Measurements from ENCODE around the gene SLC2A11.
"Not testable (repeated sequence)": the region's sequence is repeated elsewhere in the genome, so short reads cannot be mapped to it uniquely, and the experiment has no call there.

Gene SLC2A11

DNA sequence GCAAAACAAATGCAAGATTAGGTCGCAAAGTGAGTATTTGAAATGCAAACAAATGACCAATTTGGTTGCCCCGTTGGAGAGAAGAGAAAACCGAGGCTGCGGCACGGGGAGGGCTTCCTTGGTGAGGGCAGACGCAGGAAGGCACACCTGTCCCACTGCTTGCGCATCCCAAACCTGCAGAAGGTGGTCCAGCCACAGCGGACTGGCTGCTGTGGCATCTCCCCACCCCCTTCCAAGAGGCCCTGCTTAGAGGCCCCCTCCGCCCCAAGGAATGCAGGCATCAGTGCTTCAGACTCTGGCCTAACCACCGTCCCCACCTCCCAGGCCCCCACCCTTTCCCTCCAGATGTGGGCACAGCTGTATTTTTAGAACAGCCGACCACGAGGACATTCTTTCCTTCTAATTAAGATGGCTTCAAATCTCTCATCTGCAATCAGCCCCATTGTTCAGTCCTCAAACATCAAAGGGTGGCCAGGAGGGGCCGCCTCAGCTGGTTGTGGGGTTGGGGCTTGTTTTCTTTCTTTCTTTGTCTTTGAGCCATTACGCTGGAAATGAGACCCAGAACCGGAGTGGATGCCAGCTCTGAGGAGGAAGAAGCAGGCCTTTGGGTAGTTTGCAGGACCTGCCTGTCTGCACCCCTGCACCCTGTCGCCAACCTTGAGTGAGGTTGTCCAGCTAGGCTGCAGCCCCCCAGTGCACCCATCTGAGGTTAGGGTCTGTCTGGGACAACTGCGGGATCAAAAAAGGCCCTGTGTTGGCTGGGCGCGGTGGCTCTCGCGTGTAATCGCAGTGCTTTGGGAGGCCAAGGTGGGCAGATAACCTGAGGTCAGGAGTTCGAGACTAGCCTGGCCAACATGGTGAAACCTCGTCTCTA is 9.4 kb upstream of the SLC2A11 start:
- DNase-seq = no peak

DNA sequence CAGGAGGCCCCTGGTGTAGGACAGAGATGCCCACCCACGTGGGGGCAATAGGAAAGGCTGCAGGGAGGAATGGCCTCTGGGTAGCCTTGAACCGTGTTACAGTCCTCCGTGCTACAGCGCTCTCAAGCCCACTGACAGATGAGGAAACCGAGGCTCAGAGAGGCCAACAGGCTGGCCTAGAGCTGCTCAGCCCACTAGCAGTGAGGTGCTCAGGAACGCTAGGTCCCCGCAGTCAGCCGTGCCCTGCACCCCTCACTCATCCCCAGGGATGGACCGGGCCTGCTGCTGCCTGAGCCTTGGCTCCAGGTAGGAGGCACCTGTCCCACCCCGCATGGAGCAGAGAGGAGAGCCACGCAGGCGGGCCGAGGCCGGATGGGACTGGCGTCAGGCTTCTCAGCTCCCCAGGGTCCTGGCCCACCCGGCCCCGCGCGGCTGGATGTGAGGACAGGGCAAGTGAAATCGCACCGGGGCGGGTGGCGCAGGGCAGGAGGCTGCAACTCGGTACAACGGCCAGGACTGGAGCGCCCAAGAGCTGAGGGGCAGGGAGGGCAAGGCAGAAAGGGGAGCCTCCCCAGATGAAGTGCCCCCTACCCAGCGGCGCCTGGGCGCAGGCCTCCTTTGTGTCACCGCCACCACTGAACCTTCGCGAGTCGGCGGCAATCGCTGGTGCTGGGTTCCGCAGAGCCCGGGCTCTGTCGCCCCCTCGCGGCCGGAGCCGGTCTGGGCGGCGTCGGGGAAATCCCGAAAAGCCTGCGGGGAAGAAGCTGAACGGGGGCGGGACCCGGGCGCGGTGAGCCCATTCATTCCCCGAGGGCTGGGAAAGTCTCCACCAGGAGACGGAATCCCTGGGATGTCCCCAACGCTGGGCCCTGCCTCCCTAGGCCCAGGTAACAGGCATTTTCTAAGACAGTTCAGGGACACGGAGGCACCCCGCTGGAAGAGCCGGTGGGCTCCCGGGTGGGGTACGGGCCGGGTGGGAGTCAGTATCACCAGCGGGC is 8.4 kb upstream of the SLC2A11 start:
- DNase-seq = peak; percentile 48 to 54

- DNase-seq = no peak
Measured at GRCh38 chr22:23850136-23850611, 7.5 kb upstream of the SLC2A11 start.

DNA sequence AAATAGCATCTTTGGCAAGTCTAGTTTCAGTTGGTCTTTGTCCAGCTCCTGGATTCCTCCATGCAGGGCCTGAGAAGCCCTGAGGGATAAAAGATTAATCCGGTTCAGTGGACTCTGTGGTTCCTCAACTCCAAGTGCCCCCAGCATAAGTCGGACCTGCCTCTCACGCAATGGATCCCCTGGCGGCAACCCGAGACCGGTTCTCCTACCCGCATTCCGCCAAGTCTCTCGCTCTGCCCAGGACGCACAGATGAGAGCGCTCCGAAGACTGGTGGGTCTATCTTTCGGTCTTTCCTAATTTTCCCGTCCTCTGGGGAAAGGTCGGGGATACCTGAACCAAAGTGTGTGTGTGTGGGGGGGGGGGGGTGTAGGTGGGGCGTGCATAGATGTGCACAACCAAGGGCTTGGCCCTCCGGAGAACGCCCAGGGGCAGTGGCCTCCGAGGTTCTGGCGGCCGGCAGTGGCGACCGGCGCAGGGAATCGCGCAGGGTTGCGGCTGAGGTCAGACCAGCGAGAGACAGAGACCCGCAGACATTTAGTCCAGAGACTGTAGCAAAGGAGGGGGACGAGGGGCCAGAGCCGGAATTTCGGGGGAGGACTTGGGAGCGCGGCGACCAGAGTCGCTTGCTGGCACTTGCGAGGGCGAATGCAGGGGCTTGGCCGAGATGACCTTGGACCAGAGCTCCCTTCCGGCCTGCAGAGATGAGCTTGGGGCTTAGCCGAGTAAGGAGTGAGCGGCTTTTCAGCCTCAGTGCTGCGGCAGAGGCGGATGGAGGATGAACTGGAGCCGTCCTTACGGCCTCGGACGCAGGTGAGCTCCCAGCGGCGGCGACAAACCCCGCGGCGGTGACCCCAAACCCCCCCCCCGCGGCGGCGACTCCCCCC is 712 bp upstream of the SLC2A11 start:
- peak in 1 of 2 donors; percentile 53 for DNase-seq

DNA sequence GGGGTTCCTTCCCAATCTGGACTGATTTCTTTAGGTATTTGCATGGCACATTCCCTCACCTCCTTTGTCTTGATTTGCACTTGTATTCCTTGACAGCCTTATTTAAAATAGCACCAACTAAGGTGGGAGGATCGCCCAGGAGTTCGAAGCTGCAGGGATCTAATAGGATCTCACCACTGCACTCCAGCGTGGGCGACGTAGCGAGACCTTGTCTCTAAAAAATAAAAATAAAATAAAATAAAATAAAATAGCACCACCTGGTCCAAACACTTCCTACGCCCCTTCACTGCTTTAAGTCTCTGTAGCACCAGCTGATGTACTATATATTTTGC is 775 bp downstream of the SLC2A11 start:
- no peak for DNase-seq

DNA sequence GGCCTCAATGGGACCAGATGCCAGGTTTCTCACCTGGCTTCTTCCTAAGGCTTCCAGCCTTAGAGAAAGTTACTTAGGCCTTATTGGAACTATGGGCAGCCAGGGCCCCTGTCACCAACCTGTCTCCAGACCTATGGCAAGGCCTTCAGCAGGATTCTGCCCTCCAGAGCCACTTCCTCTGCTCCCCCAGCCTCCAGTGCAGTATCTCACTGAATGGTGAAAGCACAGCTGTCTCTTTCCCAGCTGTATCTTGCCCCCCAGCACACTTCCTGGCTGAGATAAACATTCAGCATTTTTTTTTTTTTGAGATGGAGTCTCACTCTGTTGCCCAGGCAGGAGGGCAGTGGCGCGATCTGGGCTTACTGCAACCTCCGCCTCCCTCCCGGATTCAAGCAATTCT is 1.5 kb downstream of the SLC2A11 start:
- no peak for DNase-seq

- not testable (repeated sequence) for DNase-seq
Measured at GRCh38 chr22:23860187-23860586, 2.5 kb downstream of the SLC2A11 start.

GRCh38 chr22:23862103-23862502 is 4.4 kb downstream of the SLC2A11 start:
- DNase-seq = peak in 1 of 2 donors; percentile 40

DNA sequence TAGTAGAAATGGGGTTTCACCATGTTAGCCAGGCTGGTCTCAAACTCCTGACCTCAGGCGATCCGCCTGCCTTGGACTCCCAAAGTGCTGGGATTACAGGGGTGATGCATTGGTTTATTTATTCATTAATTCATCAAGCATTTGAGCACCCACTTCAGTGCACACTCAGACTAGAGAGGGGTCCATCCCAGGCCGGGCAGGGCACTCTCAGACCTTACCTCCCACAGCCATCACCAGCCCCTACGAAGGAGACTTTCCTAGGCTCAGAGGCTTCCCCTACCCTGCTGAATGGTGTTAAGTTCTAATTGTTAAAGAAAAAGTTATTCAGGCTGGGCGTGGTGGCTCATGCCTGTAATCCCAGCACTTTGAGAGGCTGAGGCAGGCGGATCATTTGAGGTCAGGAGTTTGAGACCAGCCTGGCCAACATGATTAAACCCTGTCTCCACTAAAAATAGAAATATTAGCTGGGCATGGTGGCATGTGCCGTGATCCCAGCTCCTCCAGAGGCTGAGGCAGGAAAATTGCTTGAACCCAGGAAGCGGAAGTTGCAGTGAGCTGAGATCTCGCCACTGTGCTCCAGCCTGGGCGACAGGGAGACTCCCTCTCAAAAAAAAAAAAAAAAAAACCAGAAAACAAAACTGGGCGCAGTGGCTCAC is 7.0 kb downstream of the SLC2A11 start:
- not testable (repeated sequence) for DNase-seq

DNA sequence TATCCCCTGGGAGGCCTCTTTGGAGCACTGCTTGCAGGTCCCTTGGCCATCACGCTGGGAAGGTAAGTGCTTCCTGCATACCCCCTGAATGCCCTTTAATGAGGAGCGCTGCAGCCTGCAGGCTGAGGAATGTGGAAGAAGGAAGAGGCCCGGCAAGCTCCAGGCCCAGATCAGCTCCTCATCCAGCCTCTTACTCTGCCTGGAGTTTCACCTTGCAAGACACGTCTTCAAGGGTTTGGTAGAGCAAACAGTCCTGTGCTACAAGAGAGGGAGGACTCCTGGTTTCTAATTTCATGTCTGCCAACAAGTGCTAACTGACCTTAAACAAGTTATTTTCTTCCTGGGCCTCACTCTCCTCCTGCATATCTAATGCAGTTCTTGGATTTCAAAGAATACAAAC is 10.9 kb downstream of the SLC2A11 start:
- DNase-seq = no peak

DNA sequence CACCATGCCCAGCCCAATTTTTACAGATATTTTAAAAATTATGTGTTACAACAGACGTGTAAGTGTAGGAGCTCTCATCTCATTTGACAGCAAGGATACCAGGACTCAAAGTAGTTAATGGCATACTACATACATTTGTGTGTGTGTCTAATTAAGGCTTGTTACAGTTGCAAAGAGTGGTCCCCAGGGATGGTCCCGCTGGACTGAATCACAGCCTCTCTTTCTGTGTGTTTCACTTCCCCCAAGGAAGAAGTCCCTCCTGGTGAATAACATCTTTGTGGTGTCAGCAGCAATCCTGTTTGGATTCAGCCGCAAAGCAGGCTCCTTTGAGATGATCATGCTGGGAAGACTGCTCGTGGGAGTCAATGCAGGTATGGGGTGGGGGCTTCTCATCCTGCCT is 17.2 kb downstream of the SLC2A11 start:
- no peak for DNase-seq

GRCh38 chr22:23875801-23876200 is 18.1 kb downstream of the SLC2A11 start:
- no peak for DNase-seq

DNA sequence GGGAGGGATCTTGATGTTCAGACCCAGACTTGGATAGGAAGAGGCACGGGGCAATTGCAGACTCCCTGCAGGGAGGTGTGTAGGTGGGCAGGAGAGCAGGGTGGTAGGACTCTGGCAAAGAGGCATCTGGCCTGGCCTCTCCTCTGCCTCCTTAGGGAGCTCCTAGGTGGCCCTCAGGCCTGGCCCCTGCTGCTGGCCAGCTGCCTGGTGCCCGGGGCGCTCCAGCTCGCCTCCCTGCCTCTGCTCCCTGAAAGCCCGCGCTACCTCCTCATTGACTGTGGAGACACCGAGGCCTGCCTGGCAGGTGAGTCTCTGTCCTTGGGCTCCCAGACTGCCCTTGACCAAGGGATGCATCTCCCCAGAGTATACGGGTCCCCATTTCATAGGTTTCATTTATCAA is 19.9 kb downstream of the SLC2A11 start:
- DNase-seq = no peak

DNA sequence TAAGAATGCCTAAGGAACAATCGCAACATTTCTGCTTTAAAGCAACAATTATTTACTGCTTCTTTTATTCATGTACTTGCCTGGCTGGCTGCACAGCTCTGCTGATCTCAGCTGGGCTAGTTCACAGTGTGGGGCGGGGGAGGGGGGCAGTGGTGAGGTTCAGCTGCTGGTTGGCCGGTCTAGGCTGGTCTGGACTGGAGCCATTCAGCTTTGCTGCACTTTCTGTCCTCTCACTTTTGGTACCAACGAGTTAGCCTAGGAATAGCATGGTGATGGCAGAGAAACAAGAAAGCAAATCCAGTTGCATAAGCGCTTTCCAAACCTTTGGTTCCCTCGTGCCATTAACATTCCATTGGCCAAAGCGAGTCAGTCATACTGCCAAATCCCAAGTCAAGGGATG is 20.5 kb downstream of the SLC2A11 start:
- DNase-seq = no peak

- DNase-seq = no peak
Measured at GRCh38 chr22:23882370-23882769, 24.7 kb downstream of the SLC2A11 start.

GRCh38 chr22:23883658-23884057 is 26.0 kb downstream of the SLC2A11 start:
- DNase-seq = no peak

- no peak for DNase-seq
Measured at GRCh38 chr22:23884140-23884539, 26.5 kb downstream of the SLC2A11 start.

- DNase-seq = no peak
Measured at GRCh38 chr22:23888615-23889401, 31.1 kb downstream of the SLC2A11 start.

- DNase-seq = no peak
Measured at GRCh38 chr22:23889620-23890019, 31.9 kb downstream of the SLC2A11 start.

DNA sequence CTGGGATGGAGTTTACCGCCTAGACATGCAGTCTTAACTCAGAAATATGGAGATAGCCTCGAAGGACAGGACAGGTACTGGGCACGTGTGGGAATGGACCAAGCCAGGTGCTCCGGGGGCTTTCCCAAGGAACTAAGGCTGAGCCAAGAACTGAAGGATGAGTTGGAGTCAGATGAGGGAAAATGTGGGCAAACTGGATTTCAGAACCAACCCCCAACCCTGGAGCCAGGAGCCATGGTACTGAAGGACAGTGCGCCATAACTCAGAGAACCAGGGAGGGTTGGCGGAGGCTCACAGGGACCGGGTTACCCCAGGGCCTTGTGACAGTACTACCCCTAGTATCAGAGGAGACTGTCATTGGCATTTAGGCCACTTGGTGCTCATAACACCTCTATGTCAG is 34.1 kb downstream of the SLC2A11 start:
- no peak for DNase-seq

GRCh38 chr22:23892130-23892529 is 34.5 kb downstream of the SLC2A11 start:
- DNase-seq = no peak

Measured in bone marrow (tissue), 2 donors.